Neuronal stem cell (in vitro differentiated cells): ENCODE data around the gene RPL38.

Source experiments
- DNase-seq: peaks from one replicate; pipeline ENCODE4 v3.0.0-alpha.2; 2013; ENCODE audit warnings: low spot score
- H2AFZ ChIP-seq: one replicate; pipeline ENCODE4 v1.6.1; 2013; ENCODE audit warnings: mild to moderate bottlenecking, low read length, inconsistent platforms
- H2AK5ac ChIP-seq: 2 replicates; pipeline ENCODE4 v1.6.1; 2013; ENCODE audit warnings: low read depth, mild to moderate bottlenecking, inconsistent platforms, low read length, moderate library complexity, mixed read lengths
- H2BK120ac ChIP-seq: 2 replicates; pipeline ENCODE4 v1.6.1; 2013; ENCODE audit warnings: low read depth, mild to moderate bottlenecking, inconsistent platforms, low read length, moderate library complexity, mixed read lengths
- H2BK12ac ChIP-seq: one replicate; pipeline ENCODE4 v1.6.1; 2013; ENCODE audit warnings: low read length, inconsistent platforms
- H2BK15ac ChIP-seq: 2 replicates; pipeline ENCODE4 v1.6.1; 2013; ENCODE audit warnings: mild to moderate bottlenecking, low read length, inconsistent platforms, mixed read lengths
- H2BK5ac ChIP-seq: one replicate; pipeline ENCODE4 v1.6.1; 2013; ENCODE audit warnings: inconsistent platforms, mild to moderate bottlenecking, low read length, moderate library complexity
- H3K14ac ChIP-seq: one replicate; pipeline ENCODE4 v1.6.1; 2013; ENCODE audit warnings: low read length, inconsistent platforms
- H3K18ac ChIP-seq: 2 replicates; pipeline ENCODE4 v1.6.1; 2013; ENCODE audit warnings: low read length, inconsistent platforms
- H3K23ac ChIP-seq: 2 replicates; pipeline ENCODE4 v1.6.1; 2013; ENCODE audit warnings: low read depth, mild to moderate bottlenecking, mixed read lengths, low read length, inconsistent platforms; ENCODE audit not compliant: poor library complexity
- H3K27ac ChIP-seq: replicated peaks from 3 replicates; pipeline ENCODE4 v1.5.1; 2013; ENCODE audit warnings: low read length, inconsistent platforms
- H3K27me3 ChIP-seq, 3 experiments: 2 replicates each; pipeline ENCODE4 v1.6.1; 2013; ENCODE audit warnings: low read length in 3 of 3, mild to moderate bottlenecking in 2 of 3, inconsistent platforms in 1 of 3, low read depth in 1 of 3, mixed read lengths in 1 of 3, moderate library complexity in 1 of 3; ENCODE audit not compliant: control insufficient read depth in 3 of 3, insufficient read depth in 3 of 3
- H3K36me3 ChIP-seq, 2 donors: replicated peaks in 1 of 2; 2 replicates each; pipeline ENCODE4 v1.6.1; 2013; ENCODE audit warnings: low read length in 2 of 2; ENCODE audit not compliant: control insufficient read depth in 2 of 2, insufficient read depth in 2 of 2
- H3K4ac ChIP-seq: 2 replicates; pipeline ENCODE4 v1.6.1; 2013; ENCODE audit warnings: inconsistent platforms, mild to moderate bottlenecking, low read length, moderate library complexity
- H3K4me1 ChIP-seq, 2 donors: 1 replicate in 1 of 2; 2 replicates in 1 of 2; pipeline ENCODE4 v1.6.1; 2013; ENCODE audit warnings: low read length in 2 of 2, low read depth in 1 of 2; ENCODE audit not compliant: control insufficient read depth in 2 of 2, insufficient read depth in 1 of 2
- H3K4me2 ChIP-seq: one replicate; pipeline ENCODE4 v1.6.1; 2013; ENCODE audit warnings: mild to moderate bottlenecking, low read length, inconsistent platforms; ENCODE audit not compliant: insufficient read depth, poor library complexity, severe bottlenecking
- H3K4me3 ChIP-seq, 2 donors: 2 replicates each; pipeline ENCODE4 v1.5.1; 2013; ENCODE audit warnings: low read length in 2 of 2, mild to moderate bottlenecking in 2 of 2, inconsistent platforms in 1 of 2, moderate library complexity in 1 of 2
- H3K79me1 ChIP-seq: one replicate; pipeline ENCODE4 v1.6.1; 2013; ENCODE audit warnings: low read depth, mild to moderate bottlenecking, inconsistent platforms, low read length, moderate library complexity
- H3K9ac ChIP-seq: one replicate; pipeline ENCODE4 v1.6.1; 2013; ENCODE audit warnings: mild to moderate bottlenecking, low read depth, low read length, inconsistent platforms; ENCODE audit not compliant: poor library complexity
- H3K9me3 ChIP-seq, 2 donors: replicated peaks in 1 of 2; 2 replicates each; pipeline versions ENCODE3 to v1.6.1; 2013; ENCODE audit warnings: low read length in 2 of 2, mild to moderate bottlenecking in 2 of 2, inconsistent platforms in 1 of 2, low read depth in 1 of 2, mixed read lengths in 1 of 2, moderate library complexity in 1 of 2; ENCODE audit not compliant: control insufficient read depth in 2 of 2, insufficient read depth in 1 of 2
- H4K8ac ChIP-seq: one replicate; pipeline ENCODE4 v1.6.1; 2013; ENCODE audit warnings: low read depth, mild to moderate bottlenecking, inconsistent platforms, low read length, moderate library complexity
- H4K91ac ChIP-seq: one replicate; pipeline ENCODE4 v1.6.1; 2013; ENCODE audit warnings: low read length, low read depth, mild to moderate bottlenecking, inconsistent platforms; ENCODE audit not compliant: poor library complexity
- WGBS, 2 donors: extraction: QIAGEN DNeasy Blood & Tissue Kit; methylation state at CpG; one replicate each; pipeline ENCODE4 v1.1.7; 2013; ENCODE audit warnings: missing lambda C conversion rate in 2 of 2, mixed read lengths in 1 of 2; ENCODE audit not compliant: insufficient read length in 2 of 2, insufficient replicate concordance in 1 of 2; ENCODE audit errors: extremely low coverage in 2 of 2; 5-methylcytosine and 5-hydroxymethylcytosine counted together

The RPL38 gene

DNA sequence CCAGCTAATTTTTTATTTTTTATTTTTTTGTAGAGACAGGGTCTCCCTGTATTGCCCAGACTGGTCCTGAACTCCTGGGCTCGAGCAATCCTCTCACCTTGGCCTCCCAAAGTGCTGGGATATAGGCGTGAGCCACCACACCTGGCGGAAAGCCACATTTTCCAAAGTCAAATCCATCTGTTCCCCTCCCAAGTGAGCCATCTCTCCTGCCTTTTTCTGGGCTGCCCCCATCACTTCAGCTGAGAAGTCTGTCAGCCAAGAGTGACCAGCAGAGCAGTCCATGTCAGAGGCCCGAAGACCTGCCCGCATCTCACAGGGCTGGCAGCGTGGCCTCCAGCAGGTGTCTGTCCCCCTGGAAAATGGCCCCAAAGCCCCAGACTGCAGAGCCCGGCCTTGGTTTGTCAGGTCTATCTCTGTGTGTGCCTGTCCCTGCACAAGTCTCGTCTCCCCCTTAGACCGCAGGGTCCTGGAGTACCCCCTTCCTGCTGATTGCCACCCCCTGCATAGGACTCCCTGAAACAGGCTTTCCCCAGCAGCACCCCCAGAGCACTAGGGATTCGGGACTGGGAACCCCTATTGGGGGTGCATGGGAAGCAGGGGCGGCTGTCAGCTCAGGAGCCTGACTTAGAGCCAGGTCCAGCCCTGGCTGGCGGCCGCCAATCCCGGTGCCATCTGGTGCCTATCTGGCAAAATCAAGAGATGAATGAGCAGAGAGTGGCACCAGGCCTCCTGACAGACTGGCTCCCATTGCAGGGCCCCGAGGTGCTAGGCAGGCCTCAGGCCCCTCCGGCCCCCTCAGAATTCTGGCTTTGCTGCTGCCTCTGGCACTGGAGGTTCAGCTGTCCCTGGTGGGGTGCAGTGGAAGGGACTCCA lies 17.7 kb downstream of the RPL38 start:
- H3K23ac ChIP-seq = peak overlapping the region; percentile 65
- no peak overlapping the region for H3K14ac ChIP-seq
- DNase-seq = no peak
- H3K4me2 ChIP-seq = no peak overlapping the region
- WGBS, 2 donors = no CpG with 5 or more reads among the region's 16 CpGs
- H3K4me3 ChIP-seq = no peak overlapping the region
- H2BK15ac ChIP-seq = peak overlapping the region; percentile 91
- no peak overlapping the region for H3K27ac ChIP-seq
- H2BK12ac ChIP-seq = no peak overlapping the region
- no peaks in the 10 kb centered on the region for H3K79me1 ChIP-seq
- H2BK5ac ChIP-seq = no peak overlapping the region
- peak overlapping the region; percentile 94 for H2AK5ac ChIP-seq
- no peak overlapping the region for H4K91ac ChIP-seq
- no peak overlapping the region for H4K8ac ChIP-seq
- peak overlapping the region; percentile 33 for H3K18ac ChIP-seq
- H3K4ac ChIP-seq = no peak overlapping the region
- no peak overlapping the region for H2BK120ac ChIP-seq
- peaks cover 0 to 2% of the 10 kb centered on the region in 2 donors for H3K4me1 ChIP-seq
- H3K9me3 ChIP-seq = no peaks in the 10 kb centered on the region
- no peak overlapping the region for H3K9ac ChIP-seq
- peaks cover 0 to 49% of the 10 kb centered on the region in 2 donors for H3K36me3 ChIP-seq
- H3K27me3 ChIP-seq = peaks cover 0 to 1% (median 0%) of the 10 kb centered on the region in 3 experiments
- H2AFZ ChIP-seq = no peak overlapping the region

- Histone ChIP-seq H3K4me3 (no peak overlapping the region), H3K79me1 (no peaks in the 10 kb centered on the region), H3K36me3 (peaks cover 0 to 53% of the 10 kb centered on the region in 2 donors), H3K9ac (no peak overlapping the region), H3K27ac (no peak overlapping the region), H3K9me3 (no peaks in the 10 kb centered on the region), H4K8ac (no peak overlapping the region), H3K18ac (no peak overlapping the region), H2BK5ac (peak overlapping the region; percentile 22), H3K23ac (peak overlapping the region; percentile 65), H3K14ac (peak overlapping the region; percentile 89), H3K4me1 (peaks cover 0 to 4% of the 10 kb centered on the region in 2 donors), H3K27me3 (no peaks in the 10 kb centered on the region), H2BK120ac (no peak overlapping the region), H3K4me2 (no peak overlapping the region), H3K4ac (no peak overlapping the region), H2AK5ac (peak overlapping the region; percentile 94), H2BK15ac (no peak overlapping the region), H2AFZ (no peak overlapping the region), H2BK12ac (peak overlapping the region; percentile 1), H4K91ac (no peak overlapping the region)
- WGBS, 2 donors = no CpG with 5 or more reads among the region's 13 CpGs
- no peak for DNase-seq
These were observed 18.9 kb downstream of the RPL38 start for GRCh38 chr17:74222399-74222798.

DNA sequence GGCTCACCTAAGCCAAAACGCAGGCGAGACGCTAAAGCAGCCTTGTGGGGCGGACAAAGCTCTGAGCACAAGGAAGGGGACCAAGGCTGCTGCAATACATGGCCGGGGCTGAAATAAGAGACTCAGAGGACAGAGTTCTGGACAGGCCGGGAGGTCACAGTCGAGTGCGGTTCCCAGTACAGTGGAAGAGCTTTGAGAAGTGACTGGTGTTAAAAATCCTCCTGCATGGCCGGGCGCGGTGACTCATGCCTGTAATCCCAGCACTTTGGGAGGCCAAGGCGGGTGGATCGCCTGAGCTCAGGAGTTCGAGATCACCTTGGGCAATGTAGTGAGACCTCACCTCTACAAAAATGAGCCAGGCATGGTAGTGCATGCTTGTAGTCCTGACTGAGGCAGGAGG lies 20.4 kb downstream of the RPL38 start:
- H4K8ac ChIP-seq = no peak overlapping the region
- H2BK120ac ChIP-seq = no peak overlapping the region
- no peak overlapping the region for H2AFZ ChIP-seq
- WGBS, 2 donors = no CpG with 5 or more reads among the region's 14 CpGs
- H3K27ac ChIP-seq = no peak overlapping the region
- no peak overlapping the region for H4K91ac ChIP-seq
- H3K27me3 ChIP-seq = no peaks in the 10 kb centered on the region
- H3K14ac ChIP-seq = no peak overlapping the region
- H3K4me1 ChIP-seq = peaks cover 0 to 1% of the 10 kb centered on the region in 2 donors
- peak overlapping the region; percentile 68 for H3K23ac ChIP-seq
- H3K9ac ChIP-seq = no peak overlapping the region
- H3K4ac ChIP-seq = no peak overlapping the region
- H2BK12ac ChIP-seq = no peak overlapping the region
- no peak overlapping the region for H2BK5ac ChIP-seq
- H3K9me3 ChIP-seq = no peaks in the 10 kb centered on the region
- no peak overlapping the region for H3K4me2 ChIP-seq
- no peak overlapping the region for H3K4me3 ChIP-seq
- no peaks in the 10 kb centered on the region for H3K79me1 ChIP-seq
- H3K18ac ChIP-seq = peak overlapping the region; percentile 71
- peaks cover 0 to 54% of the 10 kb centered on the region in 2 donors for H3K36me3 ChIP-seq
- H2AK5ac ChIP-seq = peak overlapping the region; percentile 68
- H2BK15ac ChIP-seq = no peak overlapping the region
- no peak for DNase-seq

- no peak overlapping the region for H2AFZ ChIP-seq
- H2BK15ac ChIP-seq = no peak overlapping the region
- peak overlapping the region; percentile 24 for H2BK5ac ChIP-seq
- H2BK120ac ChIP-seq = no peak overlapping the region
- H3K27me3 ChIP-seq = no peaks in the 10 kb centered on the region
- peak overlapping the region; percentile 18 for H3K4me2 ChIP-seq
- H3K14ac ChIP-seq = peak overlapping the region; percentile 56
- no CpG with 5 or more reads among the region's 20 CpGs for WGBS, 2 donors
- peak overlapping the region; percentile 44 for H3K9ac ChIP-seq
- no peak overlapping the region for H2AK5ac ChIP-seq
- H3K27ac ChIP-seq = no peak overlapping the region
- H4K91ac ChIP-seq = no peak overlapping the region
- no peaks in the 10 kb centered on the region for H3K9me3 ChIP-seq
- H3K4me1 ChIP-seq = peaks cover 0 to 1% of the 10 kb centered on the region in 2 donors
- H3K23ac ChIP-seq = no peak overlapping the region
- H3K4me3 ChIP-seq = no peak overlapping the region
- H3K36me3 ChIP-seq = peaks cover 0 to 61% of the 10 kb centered on the region in 2 donors
- no peak overlapping the region for H4K8ac ChIP-seq
- H3K18ac ChIP-seq = no peak overlapping the region
- H3K4ac ChIP-seq = no peak overlapping the region
- DNase-seq = no peak
- no peak overlapping the region for H2BK12ac ChIP-seq
- no peaks in the 10 kb centered on the region for H3K79me1 ChIP-seq
These were observed 21.7 kb downstream of the RPL38 start for GRCh38 chr17:74224959-74225725.
